HG03432 (cell line): ENCODE data around the gene DEAF1.

Experiments
- ATAC-seq: cut with Tn5 transposase; IDR thresholded peaks from one replicate; pipeline ENCODE4 v1.9.1; 2021; ENCODE audit warnings: mild to moderate bottlenecking, moderate library complexity; ENCODE audit not compliant: unreplicated experiment

Gene DEAF1

DNA sequence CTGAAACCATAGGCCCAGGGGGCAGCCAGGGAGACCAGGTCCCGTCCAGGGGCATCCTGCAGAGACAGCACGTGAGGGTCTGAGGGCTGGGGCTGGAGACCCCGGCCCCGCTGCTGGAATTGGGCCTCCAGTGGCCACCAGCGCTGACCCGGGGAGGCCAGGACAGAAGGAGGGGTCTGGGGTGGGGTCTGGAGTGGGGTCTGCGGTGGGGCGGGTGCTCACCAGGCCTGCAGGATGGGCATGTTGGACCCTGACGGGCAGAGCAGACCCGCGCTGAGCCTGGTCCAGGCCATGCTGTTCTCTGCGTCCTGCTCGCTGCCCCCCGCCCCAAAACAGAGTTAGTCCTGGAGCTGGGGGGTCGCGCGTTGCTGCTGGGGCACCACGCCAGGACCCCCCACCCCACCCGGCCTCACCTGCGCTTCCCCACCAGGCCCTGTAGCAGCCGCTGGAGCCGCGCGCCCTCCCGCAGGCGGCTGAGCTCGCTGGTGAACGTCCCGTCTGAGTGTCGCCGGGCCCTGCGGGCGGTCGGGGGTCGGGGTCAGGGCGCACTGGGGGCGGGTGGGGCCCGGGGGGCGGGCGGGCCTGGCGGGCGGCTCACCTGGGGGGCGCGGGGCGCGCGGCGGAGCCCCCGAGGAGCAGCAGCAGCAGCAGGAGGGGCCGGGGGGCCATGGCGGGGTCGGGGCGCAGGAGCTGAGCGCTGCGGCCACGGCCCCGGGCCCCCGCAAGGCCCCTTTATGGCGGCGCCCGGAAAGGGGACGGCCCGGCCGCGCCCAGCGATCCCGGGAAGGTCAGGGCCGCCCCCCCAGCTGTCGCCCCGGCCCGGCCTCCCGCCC, 68.3 kb downstream of the DEAF1 start, which contains the start of gene SCT:
Gene SCT, minus strand, starts transcription at position 707 of the 833 bp plus-strand sequence. Its CDS starts 38 bp downstream, at position 669.
- ATAC-seq = no peak

DNA sequence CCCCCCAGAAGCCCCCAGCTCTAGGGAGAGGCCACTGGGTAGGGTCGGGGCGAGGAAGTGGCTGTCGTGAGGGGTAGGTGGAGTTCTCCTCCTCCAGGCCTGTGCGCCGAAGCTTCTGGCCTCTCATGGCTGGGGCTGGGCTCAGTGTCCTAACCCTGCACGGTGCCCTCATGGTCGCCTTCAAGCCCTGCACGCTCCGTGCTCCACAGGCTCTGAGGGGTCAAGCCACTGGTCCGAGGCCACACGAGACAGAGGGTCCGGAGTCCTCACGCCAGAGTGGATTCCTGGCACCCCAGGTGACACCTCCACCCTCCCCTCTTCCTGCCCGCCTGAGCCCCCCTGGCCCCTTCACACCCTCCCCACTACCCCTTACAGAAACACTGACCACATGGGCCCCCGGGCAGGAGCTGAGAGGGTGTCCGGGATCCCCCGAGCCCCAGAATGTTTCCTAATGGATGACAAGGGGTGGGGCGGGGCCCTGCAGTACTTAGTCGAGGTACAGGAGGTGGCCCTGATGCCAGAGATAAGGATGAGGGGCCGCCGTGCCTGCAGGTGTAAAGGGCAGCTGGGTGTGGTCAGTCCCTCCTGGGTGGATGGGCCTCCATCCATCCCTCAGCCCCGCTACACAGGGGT, 69.3 kb downstream of the DEAF1 start:
- ATAC-seq = no peak

DNA sequence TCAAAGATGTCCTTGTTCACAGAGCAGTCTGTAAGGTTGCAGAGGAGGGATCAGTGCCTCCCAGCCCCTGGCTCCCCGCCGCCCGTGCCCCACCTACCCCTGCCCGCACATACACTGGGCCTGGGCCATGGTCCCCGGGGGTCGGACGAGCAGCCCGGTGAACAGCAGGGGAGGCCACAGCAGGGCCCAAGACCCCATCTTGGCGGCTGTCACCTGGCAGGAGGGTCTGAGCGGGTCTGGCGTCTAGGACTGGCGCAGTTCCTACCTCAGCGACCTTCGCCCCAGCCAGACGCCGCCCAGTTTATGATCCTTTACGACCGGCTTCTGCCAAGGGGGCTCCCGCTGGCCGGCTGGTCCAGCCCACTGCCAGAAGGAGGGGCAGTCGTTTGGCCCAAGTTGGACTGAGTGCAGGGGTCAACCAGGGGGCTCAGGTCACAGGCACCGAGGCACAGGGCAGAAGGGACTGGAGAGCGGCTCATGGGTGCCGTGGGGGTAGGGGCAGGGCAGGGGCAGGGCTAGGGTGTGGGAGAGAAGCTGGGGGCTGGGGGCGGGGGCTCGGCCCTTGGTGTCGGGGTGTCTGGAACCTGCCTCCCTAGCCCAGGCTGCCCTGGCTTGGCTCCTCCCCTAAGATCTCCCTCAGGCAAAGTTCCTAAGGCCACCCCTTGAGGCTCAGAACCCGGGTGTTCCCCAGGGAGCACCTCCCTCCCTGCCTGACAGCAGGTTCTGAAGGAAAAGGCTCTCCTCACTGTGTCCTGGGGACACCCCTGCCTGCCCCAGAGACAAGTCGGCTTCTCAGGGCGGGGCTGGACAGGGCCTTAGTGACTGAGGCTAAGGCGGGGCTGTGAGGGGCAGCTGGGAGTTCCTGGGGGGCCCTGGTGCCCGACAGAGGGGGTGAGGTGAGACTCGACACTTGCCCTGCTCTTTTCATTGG, 70.1 kb downstream of the DEAF1 start, which contains the start of gene CDHR5:
Gene CDHR5, minus strand, starts transcription at position 251 of the 931 bp plus-strand sequence. Its CDS starts 53 bp downstream, at position 198.
- no peak for ATAC-seq

DNA sequence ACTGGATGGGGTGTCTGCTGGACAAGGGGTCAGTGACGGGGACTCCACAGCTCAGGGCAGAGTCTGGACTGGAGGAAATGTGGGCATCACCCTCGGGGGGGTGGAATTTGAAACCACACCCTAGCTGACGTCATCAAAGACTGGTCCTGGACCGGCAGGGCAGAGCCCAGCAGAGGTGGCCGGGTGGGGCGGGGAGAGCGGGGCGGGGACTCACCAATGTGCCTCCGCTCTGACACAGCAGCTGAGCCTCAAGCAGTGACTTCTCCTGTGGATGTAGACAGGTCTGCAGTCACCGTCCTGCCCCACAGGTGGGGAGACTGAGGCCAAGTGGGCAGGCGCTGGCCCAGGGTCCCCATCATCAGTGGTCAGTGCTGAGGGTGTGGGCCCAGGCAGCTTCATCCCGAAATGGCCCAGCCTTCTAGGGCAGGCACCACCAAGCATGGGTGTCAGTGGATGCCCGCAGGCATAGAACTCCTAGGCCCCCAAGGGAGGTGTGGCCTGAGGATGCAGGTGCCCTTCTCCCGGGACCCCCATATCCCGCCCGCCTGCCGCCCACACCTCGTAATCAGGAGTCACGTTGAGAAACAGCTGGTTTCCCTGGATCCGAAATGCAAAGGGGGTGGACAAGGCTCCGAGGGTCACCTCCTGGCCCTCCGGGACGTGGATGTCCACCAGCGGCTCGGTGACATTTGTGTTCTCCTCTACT, 70.9 kb downstream of the DEAF1 start:
- no peak for ATAC-seq

DNA sequence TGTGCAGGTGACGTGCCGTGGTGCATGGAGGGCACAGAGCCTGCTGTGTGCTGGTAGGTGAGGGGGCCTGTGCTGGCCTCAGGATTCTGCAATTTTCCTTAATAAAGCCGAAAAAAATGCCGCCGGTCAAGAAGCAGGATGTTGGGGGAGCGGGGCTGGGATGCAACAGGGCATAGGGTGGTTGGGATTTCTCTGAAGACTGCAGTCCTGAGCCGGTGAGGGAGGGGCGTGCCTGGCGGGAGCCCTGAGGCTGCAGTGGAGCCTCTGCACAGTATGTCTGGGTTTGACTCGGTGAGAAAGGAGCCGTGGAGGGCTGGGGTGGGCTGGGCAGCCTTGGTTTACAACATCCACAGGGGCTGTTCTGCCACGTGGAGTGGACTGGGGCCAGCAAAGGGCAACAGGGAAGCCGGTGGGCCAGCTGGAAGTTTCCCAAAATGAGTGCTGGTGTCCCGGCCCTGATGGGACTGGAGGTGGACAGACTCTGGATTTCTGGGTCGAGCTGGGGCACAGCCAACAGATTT, 71.6 kb downstream of the DEAF1 start:
- ATAC-seq = no peak

DNA sequence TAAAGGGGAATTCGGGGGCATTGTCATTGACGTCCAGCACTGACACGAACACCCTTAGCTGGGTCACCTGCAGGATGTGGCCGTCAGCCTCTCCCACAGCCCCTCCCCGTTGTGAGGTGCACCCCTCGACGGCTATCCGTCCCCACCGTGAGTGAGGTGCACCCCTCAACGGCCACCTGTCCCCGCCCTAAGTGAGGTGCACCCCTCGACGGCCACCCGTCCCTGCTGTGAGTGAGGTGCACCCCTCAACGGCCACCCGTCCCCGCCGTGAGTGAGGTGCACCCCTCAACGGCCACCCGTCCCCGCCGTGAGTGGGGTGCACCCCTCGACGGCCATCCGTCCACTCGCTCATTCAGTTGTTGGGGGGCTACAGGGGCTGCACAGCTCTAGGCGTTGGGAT, 73.2 kb downstream of the DEAF1 start:
- ATAC-seq = no peak

DNA sequence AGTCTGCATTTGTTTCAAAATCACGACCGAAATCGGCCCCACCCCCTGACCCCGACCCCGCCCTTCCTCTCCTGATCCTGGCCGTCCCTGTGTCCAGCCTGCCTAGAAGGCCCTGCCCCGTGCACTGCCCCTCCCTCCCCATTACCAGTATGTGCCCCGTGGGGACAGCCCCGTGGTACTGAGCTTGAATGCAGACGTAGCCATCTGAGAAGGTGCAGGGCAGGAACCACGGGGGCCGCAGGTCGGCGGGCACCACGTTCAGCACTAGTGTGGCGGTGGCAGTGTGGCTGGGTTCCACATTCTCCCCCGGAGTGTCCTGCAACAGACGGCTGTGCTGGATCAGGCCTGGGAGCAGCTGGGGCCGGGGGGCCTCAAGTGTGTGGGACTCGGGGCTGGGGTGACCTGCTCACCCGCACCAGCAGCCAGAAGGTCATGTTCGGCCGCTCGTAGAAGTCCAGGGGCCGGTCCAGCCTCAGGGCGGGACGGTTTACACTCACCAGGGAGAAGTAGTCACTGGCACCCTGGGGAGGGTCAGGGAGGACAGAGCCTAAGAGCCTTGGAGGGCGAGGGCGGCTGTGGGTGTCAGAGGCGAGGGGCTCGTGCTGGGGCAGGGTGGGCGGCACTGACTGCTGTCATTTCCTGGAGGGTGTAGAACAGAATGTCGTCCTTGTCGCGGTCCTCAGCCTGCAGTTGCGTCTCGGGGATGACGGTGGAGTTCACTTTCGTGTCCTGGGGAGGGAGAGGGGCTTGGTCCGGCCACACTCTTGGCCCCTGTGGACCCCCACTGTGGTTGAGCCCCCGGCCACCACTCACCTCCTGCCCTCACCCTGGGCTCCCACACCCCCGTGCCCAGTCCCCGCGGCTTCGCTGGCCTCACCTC, 73.8 kb downstream of the DEAF1 start:
- ATAC-seq = no peak

DNA sequence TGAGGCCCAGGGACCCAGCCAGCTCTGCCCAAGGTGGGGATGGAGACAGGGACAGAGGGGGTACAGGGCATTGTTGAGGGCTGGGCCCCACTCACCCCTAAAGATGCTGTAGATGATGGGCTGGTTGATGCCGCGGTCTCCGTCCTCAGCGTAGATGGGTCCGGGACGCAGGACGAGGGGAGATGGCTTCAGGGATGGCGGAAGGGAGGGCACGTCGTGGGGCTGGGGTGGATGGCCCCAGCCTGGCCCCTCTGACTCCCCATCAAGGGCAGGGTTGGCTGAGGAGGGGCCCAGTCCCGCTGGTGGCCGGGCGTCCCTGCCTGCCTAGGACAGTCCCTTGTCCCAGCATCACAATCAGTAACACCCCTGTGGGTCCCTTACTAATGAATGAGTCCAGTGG, 74.8 kb downstream of the DEAF1 start:
- ATAC-seq = no peak

DNA sequence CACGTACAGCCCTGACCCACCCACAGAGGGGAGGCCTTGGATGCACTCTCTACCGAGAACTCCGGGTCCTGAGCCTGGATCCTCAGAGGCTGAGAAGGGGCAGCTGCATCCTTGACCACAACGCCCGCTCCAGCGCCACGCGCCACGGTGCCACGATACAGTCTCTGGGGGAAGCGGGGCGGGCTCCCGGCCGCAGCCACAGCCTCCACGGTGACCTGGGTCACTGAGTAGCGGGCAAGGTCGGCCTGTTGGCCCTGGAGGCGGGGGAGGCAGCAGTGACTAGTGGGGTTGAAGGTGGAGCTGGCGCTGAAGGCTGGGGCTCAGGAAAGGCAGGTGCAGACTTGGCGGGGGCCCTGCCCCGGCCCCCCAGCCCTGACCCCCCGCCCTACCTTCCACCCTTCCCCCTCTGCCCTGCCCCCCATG, 75.4 kb downstream of the DEAF1 start:
- no peak for ATAC-seq

DNA sequence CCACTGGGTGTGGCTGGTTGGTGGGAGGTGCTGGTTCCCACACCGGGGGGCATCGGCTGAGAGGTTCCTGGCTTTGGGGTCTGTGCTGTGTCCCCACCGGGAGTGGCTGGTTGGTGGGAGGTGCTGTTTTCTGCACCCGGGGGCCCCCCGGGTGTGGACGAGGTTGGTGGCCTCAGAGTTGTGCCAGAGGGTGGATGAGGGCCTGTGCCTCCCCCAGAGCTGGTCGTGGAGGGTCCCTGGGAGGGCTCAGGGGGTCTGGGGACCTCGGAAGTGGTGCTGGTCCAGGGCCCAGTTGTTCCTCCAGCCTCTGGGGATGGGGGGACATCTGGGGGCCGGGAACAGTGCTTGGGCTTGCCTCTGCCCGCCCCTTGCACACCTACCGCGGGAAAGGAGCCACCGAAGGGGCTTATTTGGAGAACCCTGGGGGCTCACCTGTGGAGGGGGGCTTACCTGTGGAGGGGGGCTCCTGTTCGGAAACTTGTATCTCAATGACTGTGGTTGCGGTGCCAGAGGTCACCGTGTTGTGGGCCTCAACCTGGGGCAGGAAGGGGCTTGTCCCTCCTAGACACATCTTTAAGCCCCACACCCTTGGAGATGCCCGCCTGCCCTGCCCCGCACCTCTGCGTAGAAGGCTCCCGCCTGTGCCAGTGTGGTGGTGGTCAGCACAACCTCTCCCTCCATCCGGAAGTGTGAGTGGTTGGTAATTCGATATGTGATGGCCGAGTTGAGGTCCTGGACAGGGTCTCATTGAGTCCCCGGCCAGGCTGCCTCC, 76.0 kb downstream of the DEAF1 start:
- no peak for ATAC-seq

DNA sequence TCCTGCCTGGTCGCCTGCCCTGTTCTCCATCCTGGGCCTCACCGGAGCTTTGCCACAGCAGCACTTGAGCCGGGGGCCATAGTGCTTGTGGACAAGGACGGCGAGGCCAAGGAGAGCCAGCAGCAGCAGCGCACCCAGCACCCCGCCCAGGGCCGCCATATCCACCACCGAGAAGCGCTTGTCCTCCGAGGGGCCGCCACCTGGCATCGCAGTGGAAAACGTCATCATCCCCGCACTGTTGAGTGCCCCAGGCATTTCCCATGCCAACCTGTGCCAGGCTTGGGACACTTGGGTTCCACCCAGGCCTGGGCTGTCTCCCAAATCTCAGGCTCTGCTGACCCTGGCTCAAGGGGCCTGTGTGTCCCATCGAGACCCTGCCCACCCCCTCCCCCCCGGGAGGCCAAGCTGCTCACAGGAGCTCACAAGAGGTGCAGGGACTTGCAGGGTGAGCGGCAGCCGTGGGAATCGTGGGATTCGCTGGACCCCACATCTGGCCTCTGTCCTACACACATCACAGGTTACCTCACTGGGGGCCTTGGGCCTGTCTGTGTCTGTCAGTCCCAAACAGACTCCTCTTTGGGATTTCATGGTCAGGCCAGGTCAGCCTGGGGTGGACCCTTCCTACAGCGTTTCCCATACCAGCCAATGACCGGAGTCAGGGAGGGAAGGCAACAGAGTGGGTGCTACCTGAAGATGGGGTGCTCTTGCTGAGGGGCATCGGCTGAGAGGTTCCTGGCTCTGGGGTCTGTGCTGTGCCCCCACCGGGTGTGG, 76.9 kb downstream of the DEAF1 start:
- ATAC-seq = no peak

DNA sequence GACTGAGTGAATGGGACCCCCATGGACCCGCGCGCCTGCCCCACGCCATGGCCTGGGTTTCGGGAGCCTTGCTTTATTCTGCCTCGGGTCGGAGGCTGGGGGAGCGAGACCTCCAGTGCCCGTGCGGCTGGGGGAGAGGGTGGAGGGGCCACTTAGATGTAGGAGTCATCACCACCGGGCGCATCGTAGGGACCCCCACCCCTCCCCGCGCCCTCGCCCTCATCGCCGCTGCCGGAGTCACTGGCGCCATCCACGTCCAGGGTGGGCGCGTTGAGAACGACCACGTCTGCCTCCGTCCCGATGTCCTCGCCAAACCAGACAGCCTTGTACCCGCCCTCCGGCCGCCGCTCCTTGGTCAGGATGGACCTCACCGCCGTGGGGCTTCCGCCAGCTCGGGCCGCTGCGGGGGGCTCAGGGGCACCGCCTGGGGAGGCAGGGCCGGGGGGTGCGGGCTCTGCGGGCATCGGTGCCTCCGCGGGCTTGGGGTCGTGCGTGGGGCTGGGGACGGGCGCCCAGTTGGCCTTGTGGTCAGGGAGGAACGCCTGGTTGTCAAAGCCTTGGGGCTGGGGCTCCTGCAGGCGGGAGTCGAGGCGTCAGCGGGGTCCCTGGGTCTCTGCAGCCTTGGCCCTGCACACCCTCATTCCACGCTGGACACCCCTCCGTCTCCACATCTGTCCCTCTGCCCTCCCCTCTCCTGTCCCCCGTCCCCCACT, 77.7 kb downstream of the DEAF1 start:
- no peak for ATAC-seq

DNA sequence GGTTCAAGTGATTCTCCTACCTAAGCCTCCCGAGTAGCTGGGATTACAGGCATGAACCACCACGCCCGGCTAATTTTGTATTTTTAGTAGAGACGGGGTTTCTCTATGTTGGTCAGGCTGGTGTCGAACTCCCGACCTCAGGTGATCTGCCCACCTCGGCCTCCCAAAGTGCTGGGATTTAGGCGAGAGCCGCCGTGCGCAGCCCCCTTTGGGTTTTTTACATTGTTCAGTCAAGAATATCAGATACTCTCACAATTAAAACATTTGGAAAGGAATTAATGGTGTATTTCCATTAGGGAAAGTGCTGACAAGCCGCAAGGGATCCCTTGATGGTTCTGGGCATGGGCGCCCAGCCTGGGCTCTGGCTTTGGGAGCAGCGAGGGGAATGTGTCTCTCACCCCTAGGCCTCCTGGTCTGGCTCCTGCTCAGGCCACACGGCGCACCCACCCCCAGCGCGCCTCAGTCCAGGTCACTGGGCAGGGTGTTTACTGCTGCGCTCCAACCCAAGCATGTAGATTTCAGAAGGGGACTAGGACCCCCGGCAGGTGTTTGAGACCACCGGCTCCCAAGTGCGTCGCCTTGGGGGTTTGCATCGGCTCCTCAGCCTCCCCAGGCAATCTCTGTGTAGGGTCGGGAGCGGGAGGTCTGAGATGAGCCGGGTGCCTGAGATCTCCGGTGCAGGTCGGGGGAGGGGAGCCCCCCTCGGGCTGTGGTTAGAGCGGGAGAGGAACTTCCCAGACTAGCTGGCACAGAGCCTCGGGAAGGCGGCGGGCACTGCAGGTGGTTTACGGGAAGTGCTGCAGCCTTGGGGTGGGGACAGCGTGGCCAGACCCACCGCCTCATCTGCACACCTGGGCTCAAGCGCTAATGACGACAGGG, 78.5 kb downstream of the DEAF1 start:
- no peak for ATAC-seq

DNA sequence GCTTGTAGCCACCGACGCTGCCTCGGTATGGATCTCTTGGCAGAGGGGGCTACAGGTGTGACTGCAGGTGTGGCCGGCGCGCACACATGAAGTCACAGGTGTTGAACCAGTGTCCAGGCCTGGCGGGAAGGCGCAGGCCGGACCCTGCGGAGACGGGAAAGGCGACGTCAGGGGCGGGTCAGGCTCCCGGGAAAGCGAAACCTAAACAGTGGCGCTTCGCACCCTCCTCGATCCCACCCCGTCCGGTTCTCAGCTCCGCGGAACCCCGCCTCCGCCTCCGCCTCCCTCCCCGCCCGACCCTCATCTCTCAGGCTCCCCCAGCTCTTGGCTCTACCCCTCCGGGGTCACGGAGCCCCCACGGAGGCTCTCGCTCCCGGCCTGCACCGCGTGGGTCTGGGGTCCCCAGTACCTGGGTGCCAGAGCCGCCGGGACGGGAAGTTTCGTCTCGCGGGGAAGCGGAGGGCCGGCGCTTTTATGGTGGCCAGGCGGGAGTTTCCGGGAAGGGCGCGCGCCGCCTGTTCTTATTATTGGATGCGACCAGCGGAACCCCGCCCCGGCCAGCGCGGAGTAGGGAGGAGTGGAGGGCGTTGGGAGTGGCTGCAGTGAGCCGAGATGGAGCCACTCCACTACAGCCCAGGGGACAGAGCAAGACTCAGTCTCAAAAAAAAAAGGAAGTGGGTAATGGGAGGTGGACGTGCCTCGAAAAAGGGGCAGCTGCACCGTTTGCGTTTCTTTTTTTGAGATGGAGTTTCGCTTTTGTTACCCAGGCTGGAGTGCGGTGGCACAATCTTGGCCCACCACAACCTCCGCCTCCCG, 79.3 kb downstream of the DEAF1 start, which contains the start of gene IRF7:
Gene IRF7, minus strand, starts transcription at position 447 of the 816 bp plus-strand sequence. CDS start 586 bp downstream, outside the sequence.
- peak; percentile 82 for ATAC-seq
